Keratinocyte (primary cell): ENCODE data around the gene GTF2H2C.

ENCODE experiments used
- CTCF ChIP-seq, 3 experiments: IDR thresholded peaks in 1 of 3; conservative IDR thresholded peaks in 1 of 3; optimal IDR thresholded peaks in 1 of 3; 2 replicates in 2 of 3; 3 replicates in 1 of 3; pipeline versions ENCODE3 to v1.5.1; 2011; ENCODE audit warnings: low read length in 3 of 3, mild to moderate bottlenecking in 3 of 3, moderate library complexity in 2 of 3, control low read depth in 1 of 3, inconsistent platforms in 1 of 3; ENCODE audit not compliant: insufficient read depth in 2 of 3; ENCODE audit errors: extremely low read depth in 1 of 3
- EZH2 ChIP-seq: IDR thresholded peaks from one replicate; pipeline ENCODE4 v1.6.1; 2012; ENCODE audit warnings: inconsistent platforms, mild to moderate bottlenecking, low read length, moderate library complexity

- no peak for TF ChIP-seq EZH2
- TF ChIP-seq CTCF (optimal IDR thresholded peaks at IDR 0.05 in 1 of 3, IDR thresholded peaks at IDR 0.05 in 1 of 3, conservative IDR thresholded peaks at IDR 0.05 in 1 of 3; ENCODE audit: extremely low read depth in 1 of 3, insufficient read depth in 2 of 3, low read length in 3 of 3): no peak
Measured at GRCh38 chr5:69510694-69511093, 49.3 kb upstream of the GTF2H2C start.
